RPMI7951 (cell line): ENCODE measurements around the gene DTX3. TPM values are rescaled to one million over a fixed set of nuclear protein-coding genes. Genes with fewer than 3 reads are reported as not detected.
"Not testable (repeated sequence)": the region's sequence is repeated elsewhere in the genome, so short reads cannot be mapped to it uniquely, and the experiment has no call there.

Experiments used
- DNase-seq: peaks from one replicate; pipeline ENCODE4 v3.0.0-alpha.2; 2012; ENCODE audit warnings: low read depth
- total RNA-seq: library from RNA; depleted of rRNA; stranded (reverse); fragments of >200 nt; shearing (Covaris generic); gene quantifications from 2 replicates; pipeline ENCODE4 v1.2.3, GENCODE V29; 2014; rRNA removed

Gene DTX3
- total RNA-seq: 9.9 and 10.7 TPM in 2 replicates

DNA sequence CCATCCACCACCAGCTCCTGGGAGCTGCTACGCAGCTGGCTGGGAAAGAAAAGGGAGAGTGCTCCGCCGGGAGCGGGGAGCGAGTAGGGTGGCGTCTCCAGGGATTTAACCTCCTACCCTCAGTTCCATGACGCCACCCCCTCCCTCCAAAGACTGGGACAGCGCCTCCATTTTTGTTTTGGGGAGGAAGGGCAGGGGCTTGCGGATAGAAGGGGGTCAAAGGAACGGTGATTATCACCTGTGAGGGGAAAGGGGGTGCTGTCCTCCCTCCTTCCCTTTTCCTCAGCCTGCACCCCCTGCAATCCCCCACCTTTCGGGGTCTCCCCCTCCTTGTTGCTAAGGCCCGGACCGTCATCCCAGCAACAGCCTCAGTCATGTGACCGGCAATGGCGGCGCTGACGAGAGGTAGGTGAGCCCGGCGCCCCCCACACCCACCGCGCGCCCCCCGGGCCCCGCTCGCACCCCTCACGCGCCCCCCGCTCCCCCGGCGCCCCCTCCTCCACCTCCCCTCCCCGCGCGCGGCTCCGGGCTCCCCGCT lies at the start of gene DTX3:
TSS of gene DTX3 (plus strand) at position 371 of the 538 bp plus-strand sequence. CDS start 1,694 bp downstream, outside the sequence.
- peak; percentile 31 for DNase-seq

DNA sequence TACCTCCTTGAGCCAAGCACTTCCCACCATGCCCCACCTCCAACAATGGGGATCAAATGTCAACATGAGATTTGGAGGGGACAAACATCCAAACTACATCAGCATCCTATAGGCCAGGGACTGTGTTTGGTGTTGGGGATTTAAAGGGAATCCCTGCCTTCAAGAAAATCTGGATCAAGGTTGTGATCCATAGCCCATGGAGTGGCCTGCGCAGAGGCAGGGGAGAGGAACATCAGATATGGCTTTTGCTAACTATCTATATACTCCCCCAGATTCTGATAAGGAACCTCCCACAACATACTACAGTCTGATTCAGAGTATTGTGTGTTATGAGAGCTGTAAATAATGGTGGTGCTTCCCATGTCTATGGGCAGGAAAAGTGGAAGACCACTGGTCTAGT lies 49.7 kb upstream of the DTX3 start:
- no peak for DNase-seq

DNA sequence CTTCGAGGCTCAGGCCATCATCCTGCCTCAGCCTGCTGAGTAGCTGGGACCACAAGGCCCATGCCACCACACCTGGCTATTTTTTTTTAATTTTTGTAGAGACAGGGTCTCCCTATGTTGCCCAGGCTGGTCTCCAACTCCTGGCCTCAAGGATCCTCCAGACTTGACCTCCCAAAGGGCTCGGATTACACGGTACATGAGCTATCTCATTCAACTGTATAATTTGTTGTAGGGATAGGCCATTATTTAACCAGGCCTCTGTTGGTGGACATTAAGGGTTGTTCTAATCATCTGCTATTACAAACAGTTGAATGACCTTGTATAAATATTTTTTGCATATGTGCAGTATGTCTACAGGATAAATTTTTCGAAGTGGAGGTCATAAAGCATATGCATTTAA lies 45.8 kb upstream of the DTX3 start:
- no peak for DNase-seq

- no peak for DNase-seq
These were observed 44.1 kb upstream of the DTX3 start for GRCh38 chr12:57560516-57560915.

DNA sequence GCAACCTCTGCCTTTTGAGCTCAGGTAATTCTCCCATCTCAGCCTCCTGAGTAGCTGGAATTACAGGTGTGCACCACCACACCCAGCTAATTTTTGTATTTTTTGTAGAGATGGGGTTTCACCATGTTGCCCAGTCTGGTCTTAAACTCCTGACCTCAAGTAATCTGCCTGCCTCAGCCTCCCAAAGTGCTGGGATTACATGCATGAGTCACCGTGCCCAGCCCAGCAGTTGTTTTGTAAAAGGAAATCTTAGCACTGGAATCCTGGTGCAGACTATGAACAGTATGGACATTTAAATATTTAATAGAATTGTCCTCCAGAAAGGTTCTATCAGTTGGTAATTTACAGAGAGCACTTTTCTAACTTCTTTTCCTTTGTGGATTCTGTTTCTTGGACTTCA lies 43.5 kb upstream of the DTX3 start:
- peak; percentile 22 for DNase-seq

DNA sequence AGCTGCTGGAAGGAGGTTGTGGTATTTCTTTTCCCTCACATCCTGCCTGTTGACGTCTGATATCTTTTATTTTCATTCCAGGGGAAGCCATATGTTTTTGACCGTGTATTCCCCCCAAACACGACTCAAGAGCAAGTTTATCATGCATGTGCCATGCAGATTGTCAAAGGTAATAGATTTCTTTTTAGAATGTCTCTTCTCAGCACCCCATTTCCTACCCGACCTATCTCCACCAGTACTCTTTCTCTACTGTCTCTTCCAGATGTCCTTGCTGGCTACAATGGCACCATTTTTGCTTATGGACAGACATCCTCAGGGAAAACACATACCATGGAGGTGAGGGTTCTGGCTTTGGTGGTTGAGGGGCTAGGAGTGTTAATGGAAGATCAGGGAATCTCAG lies 41.3 kb upstream of the DTX3 start:
- no peak for DNase-seq

- no peak for DNase-seq
These were observed 40.4 kb upstream of the DTX3 start for GRCh38 chr12:57564178-57564740.

DNA sequence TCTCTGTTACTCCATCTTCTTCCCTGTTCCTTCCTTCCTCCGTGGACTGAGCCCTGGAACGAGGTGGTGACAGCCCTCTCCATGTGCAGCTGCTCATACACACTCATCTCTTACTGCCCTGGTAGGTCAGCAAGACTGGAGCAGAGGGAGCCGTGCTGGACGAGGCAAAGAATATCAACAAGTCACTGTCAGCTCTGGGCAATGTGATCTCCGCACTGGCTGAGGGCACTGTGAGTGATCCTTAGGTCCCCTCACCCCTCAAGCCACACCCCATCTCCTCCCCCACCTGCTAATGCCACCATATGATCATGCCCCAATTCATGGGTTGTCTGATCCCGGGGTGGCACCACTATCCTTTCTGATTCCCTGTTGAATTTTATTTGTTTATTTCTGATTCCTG lies 35.8 kb upstream of the DTX3 start:
- no peak for DNase-seq

GRCh38 chr12:57569858-57570257 lies 34.8 kb upstream of the DTX3 start:
- DNase-seq: no peak

- DNase-seq: not testable (repeated sequence)
These were observed 34.2 kb upstream of the DTX3 start for GRCh38 chr12:57570438-57570837.

- DNase-seq: no peak
These were observed 32.5 kb upstream of the DTX3 start for GRCh38 chr12:57571926-57572762.

DNA sequence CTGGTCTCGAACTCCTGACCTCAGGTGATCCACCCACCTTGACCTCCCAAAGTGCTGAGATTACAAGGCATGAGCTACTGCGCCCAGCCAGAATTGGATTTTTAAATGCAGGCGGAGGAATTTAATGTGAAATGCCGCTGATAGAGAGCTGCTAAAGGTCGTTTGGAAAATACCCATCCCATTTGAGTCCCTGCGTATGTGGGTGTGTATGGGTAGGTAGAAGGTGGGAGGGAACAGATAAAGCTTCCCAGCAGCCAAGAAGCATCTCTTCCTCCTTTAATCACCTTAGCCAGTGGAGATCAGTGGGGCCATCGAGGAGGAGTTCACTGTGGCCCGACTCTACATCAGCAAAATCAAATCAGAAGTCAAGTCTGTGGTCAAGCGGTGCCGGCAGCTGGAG lies 29.8 kb upstream of the DTX3 start:
- no peak for DNase-seq

- DNase-seq: no peak
These were observed 28.6 kb upstream of the DTX3 start for GRCh38 chr12:57575771-57576612.

DNA sequence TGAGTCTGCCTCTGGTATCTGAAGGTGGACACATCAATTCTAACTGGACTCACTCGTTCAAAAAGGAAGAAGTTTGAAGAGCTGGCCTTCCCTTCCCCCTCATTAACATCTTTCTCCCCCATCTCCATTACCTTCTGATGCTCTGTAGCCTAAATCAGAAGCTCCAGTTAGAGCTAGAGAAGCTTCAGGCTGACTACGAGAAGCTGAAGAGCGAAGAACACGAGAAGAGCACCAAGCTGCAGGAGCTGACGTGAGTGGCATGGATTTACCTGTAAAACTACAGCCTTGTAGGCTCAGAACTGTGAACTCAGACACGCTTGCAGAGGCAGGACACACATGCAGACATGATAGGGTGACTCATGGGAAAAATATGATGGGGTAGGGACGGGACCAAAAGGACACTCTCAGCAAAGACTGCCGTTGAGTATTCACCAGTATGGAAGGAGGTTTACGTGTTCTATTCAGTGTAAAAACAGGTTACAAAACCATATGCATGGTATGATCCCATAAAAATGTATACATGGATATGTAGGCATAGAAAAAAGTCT lies 27.9 kb upstream of the DTX3 start:
- DNase-seq: peak; percentile 28

DNA sequence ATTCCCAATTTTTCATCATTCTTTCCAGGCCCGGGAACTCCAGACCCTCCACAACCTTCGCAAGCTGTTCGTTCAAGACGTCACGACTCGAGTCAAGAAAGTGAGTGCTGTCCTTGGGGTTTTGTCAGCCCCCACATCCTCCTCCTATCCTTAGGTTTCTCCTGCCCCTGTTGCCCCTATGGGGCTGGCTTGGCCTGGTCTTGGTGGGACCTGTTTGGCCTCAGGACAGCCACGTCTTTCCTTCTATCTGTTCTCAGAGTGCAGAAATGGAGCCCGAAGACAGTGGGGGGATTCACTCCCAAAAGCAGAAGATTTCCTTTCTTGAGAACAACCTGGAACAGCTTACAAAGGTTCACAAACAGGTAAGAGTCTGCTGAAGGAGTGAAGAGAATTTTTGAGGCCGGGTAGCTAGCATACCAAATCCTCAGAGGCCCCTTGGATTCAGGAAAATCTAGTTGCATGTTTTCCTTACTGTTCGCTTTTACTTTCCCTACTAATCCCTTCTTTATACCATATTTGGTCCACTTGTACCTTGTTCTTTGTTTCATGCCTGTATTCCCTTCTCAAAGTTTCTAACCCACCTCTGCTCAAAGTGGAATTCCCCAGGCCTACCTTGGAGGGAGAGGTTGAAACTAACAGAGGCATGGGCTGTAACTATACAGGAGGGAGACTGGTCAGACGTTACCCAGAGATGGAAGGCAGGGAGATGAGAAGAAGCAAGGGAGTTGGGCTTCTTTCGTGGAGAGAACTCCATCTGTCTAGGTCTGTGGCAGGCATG lies 26.5 kb upstream of the DTX3 start:
- no peak for DNase-seq

GRCh38 chr12:57579011-57579410 lies 25.6 kb upstream of the DTX3 start:
- no peak for DNase-seq

GRCh38 chr12:57579677-57580465 lies 24.8 kb upstream of the DTX3 start:
- no peak for DNase-seq

DNA sequence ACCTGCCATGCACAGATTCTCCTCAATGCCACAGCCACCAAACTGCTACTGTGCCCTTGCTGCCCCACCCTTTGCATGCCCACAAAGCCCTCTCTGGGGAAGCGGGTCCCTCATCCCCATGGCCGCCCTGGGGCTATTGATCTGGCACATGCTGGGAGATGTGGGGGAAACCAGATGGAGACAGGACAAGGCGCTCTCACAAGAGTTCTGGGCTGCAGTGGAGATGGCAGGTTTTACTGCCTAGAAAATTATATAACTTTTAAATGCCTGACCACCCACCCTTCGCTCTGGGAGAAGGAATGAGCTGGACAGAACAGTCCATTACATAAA lies 24.2 kb upstream of the DTX3 start:
- DNase-seq: no peak

DNA sequence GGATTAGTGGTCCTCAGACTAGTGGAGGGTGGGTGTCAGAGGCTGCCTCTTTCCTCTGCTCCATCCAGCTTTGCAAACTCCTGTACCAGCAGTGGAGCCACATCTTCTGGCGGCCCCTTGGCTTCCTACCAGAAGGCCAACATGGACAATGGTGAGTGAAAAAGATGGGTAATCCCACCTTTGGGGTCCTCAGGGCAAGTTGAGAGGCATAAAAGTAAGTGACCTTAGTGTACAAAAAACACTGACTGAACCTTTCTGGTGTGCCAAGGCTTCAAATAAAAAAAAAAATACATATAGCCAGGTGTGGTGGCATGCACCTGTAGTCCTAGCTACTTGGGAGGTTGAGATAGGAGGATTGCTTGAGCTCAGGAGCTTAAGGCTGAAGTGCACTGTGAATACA lies 22.8 kb upstream of the DTX3 start:
- DNase-seq: no peak

DNA sequence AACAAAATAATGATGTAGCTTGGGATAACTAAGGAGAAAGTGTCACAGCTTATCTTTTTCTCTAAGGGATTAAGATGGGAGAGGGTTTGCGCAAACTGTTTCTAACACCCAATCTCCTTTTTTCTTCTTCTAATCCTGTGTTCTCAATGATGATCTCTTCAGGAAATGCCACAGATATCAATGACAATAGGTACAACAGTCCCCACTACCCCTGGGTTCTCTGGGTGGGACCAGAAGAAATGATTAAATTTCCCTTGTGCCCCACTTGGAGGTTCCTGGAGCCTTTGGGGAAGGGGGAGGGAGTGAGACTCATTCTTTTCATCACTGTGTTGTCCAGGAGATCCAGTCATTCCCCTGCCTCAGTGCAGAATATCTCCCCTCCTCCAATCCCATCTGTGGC lies 22.2 kb upstream of the DTX3 start:
- no peak for DNase-seq
